HepG2 (cell line): Measurements from ENCODE around the gene MST1R. TPM values are rescaled to one million over a fixed set of nuclear protein-coding genes. Genes with fewer than 3 reads are reported as not detected.

Experiments
- ATAC-seq: fragments of 200-7000 bp; cut with Tn5 transposase; 3 replicates; pipeline ENCODE4 v1.9.1; 2020; ENCODE audit warnings: mild to moderate bottlenecking, moderate library complexity
- BruUV-seq: library from RNA; stranded (reverse); fragments of 400-500 nt; replicated peaks from 2 replicates; lab custom pipeline; 2021; lab: Mats Ljungman, UMichigan
- CTCF ChIA-PET: fragments of 300-600 bp; formaldehyde crosslinking; extraction: SDS; loops from one replicate; lab custom pipeline; 2021; ENCODE audit warnings: low total read pairs, inconsistent platforms, low intra/inter-chr PET ratio; lab: Yijun Ruan, JAX
- POLR2A ChIA-PET: fragments of 350-600 bp; sonication (Branson Sonifier 250); formaldehyde crosslinking; loops from one replicate; lab custom pipeline; 2020; ENCODE audit warnings: antibody characterized with exemption, inconsistent platforms; lab: Yijun Ruan, JAX
- DNase-seq: peaks from one replicate; pipeline ENCODE4 v3.0.0-alpha.2; 2015; ENCODE audit warnings: low spot score
- FAIRE-seq: peaks from 3 replicates; lab custom pipeline; 2011; peaks lifted over from hg19 to GRCh38; lab: Jason Lieb, UNC
- H2AFZ ChIP-seq: one replicate; pipeline ENCODE4 v1.6.1; 2011; ENCODE audit warnings: low read length, inconsistent platforms
- H3K27ac ChIP-seq: fragments of 300-600 bp; 3 replicates; pipeline ENCODE4 v1.8.0; 2011; ENCODE audit warnings: mixed run types, mild to moderate bottlenecking, mixed read lengths, low read length, inconsistent platforms; ENCODE audit not compliant: insufficient read depth; ENCODE audit errors: extremely low read length
- H3K27me3 ChIP-seq, 2 experiments: fragments of 200-600 bp in 1 of 2; 2 replicates in 1 of 2; 3 replicates in 1 of 2; pipeline versions ENCODE4 v1.6.0 to v1.8.0; 2011; ENCODE audit warnings: low read length in 2 of 2, mild to moderate bottlenecking in 2 of 2, moderate library complexity in 2 of 2, inconsistent platforms in 1 of 2; ENCODE audit not compliant: insufficient read depth in 2 of 2, control insufficient read depth in 1 of 2
- H3K36me3 ChIP-seq, 2 experiments: fragments of 200-600 bp in 1 of 2; replicated peaks in 1 of 2; 2 replicates in 1 of 2; 3 replicates in 1 of 2; pipeline versions ENCODE4 v1.5.1 to v1.8.0; 2011; ENCODE audit warnings: low read length in 2 of 2, inconsistent platforms in 1 of 2; ENCODE audit not compliant: insufficient read depth in 2 of 2, control insufficient read depth in 1 of 2
- H3K4me1 ChIP-seq: 2 replicates; pipeline ENCODE4 v1.5.1; 2012; ENCODE audit warnings: low read length, inconsistent platforms; ENCODE audit not compliant: insufficient read depth
- H3K4me2 ChIP-seq: 2 replicates; pipeline ENCODE4 v1.6.0; 2011; ENCODE audit warnings: low read depth, low read length, inconsistent platforms
- H3K4me3 ChIP-seq, 3 experiments: fragments of 200-600 bp in 1 of 3; sonication (generic), shearing (Covaris generic) in 1 of 3; replicated peaks in 1 of 3; 2 replicates each; pipeline ENCODE4 v1.5.1; 2011 to 2016; ENCODE audit warnings: low read length in 3 of 3, inconsistent platforms in 2 of 3, low read depth in 2 of 3, mild to moderate bottlenecking in 2 of 3, control low read depth in 1 of 3, mixed read lengths in 1 of 3; ENCODE audit not compliant: insufficient read depth in 1 of 3
- H3K79me2 ChIP-seq: one replicate; pipeline ENCODE4 v1.6.1; 2011; ENCODE audit warnings: low read length, inconsistent platforms; ENCODE audit not compliant: insufficient read depth
- H3K9ac ChIP-seq: 2 replicates; pipeline ENCODE4 v1.6.0; 2011; ENCODE audit warnings: mild to moderate bottlenecking, low read depth, low read length, inconsistent platforms; ENCODE audit not compliant: insufficient read depth
- H3K9me3 ChIP-seq: 2 replicates; pipeline ENCODE4 v1.5.1; 2012; ENCODE audit warnings: mild to moderate bottlenecking, low read length
- H4K20me1 ChIP-seq: 2 replicates; pipeline ENCODE4 v1.6.0; 2011; ENCODE audit warnings: inconsistent platforms, mild to moderate bottlenecking, low read length, moderate library complexity; ENCODE audit not compliant: insufficient read depth
- KMT2A ChIP-seq: sonication (generic); formaldehyde crosslinking; IDR thresholded peaks from 2 replicates; pipeline ENCODE4 v1.4.0; 2020; ENCODE audit warnings: missing genetic modification reagents
- ZFX ChIP-seq: sonication (generic); formaldehyde crosslinking; IDR thresholded peaks from 2 replicates; pipeline ENCODE4 v1.4.0; 2020; ENCODE audit warnings: mild to moderate bottlenecking, low read depth, missing genetic modification reagents, moderate library complexity
- ZNF263 ChIP-seq: sonication (generic); formaldehyde crosslinking; IDR thresholded peaks from 2 replicates; pipeline ENCODE4 v1.4.0; 2020; ENCODE audit warnings: missing genetic modification reagents
- ZNF558 ChIP-seq: sonication (generic); formaldehyde crosslinking; IDR thresholded peaks from 2 replicates; pipeline ENCODE4 v1.9.0; 2022; ENCODE audit warnings: mild to moderate bottlenecking, missing genetic modification reagents, borderline replicate concordance
- ZNF570 ChIP-seq: sonication (generic); formaldehyde crosslinking; IDR thresholded peaks from 2 replicates; pipeline ENCODE4 v1.4.0; 2020; ENCODE audit warnings: mild to moderate bottlenecking, missing genetic modification reagents, borderline replicate concordance
- ZNF607 ChIP-seq: sonication (generic); formaldehyde crosslinking; IDR thresholded peaks from 2 replicates; pipeline ENCODE4 v1.5.1; 2020; ENCODE audit warnings: missing genetic modification reagents, mild to moderate bottlenecking, borderline replicate concordance
- ZNF672 ChIP-seq: sonication (generic); formaldehyde crosslinking; IDR thresholded peaks from 2 replicates; pipeline ENCODE4 v1.8.1; 2022; ENCODE audit warnings: missing genetic modification reagents
- ZNF766 ChIP-seq: sonication (generic); formaldehyde crosslinking; IDR thresholded peaks from 2 replicates; pipeline ENCODE4 v1.5.0; 2020; ENCODE audit warnings: missing genetic modification reagents, borderline replicate concordance
- WGBS: methylation state at CpG from one replicate; pipeline ENCODE4 v1.1.6; 2017; ENCODE audit warnings: low lambda C conversion rate; 5-methylcytosine and 5-hydroxymethylcytosine counted together
- in situ Hi-C: cut with HindIII; loops from 2 replicates; pipeline ENCODE4 v1.10.0; 2017; ENCODE audit warnings: low pct_unique_long_range_greater_than_20kb; ENCODE audit not compliant: extremely low pct_ligation_motif_present
- intact Hi-C: fragments of 100-400 bp; cut with micrococcal nuclease; formaldehyde crosslinking; loops from one replicate; pipeline ENCODE4 v1.10.0; 2022; ENCODE audit not compliant: unreplicated experiment
- polyA plus RNA-seq, 8 experiments: library from polyadenylated mRNA; depleted of rRNA in 3 of 8; stranded (reverse) in 7 of 8; unstranded in 1 of 8; fragments of >200 nt; fragmentation: Illumina TruSeq in 4 of 8; extraction: Trizol in 4 of 8; gene quantifications; 2 replicates each; pipeline versions ENCODE4 v1.2.1 to v1.2.3, GENCODE V29; 2011 to 2016; ENCODE audit warnings: low read depth in 4 of 8, missing spikeins in 1 of 8, mixed read lengths in 1 of 8; ENCODE audit not compliant: insufficient read depth in 1 of 8
- total RNA-seq, 5 experiments: library from RNA; depleted of rRNA; stranded (reverse); fragments of >200 nt; fragmentation: Illumina TruSeq; extraction: Trizol; gene quantifications; 2 replicates each; pipeline ENCODE4 v1.2.3, GENCODE V29; 2016; ENCODE audit warnings: low read depth in 1 of 5

The MST1R gene
- total and polyA plus RNA-seq, 2 of the 13 experiments (the other 11 are each of a cell fraction or from before 2014, with no cell fraction given): 0.11 to 0.77 TPM

GRCh38 chr3:49877716-49878115 lies 26.0 kb downstream of the MST1R start:
- Histone ChIP-seq H3K27me3 (no peaks in the 10 kb centered on the region; a peak in 1 of 5 replicates), H3K27ac (no peak overlapping the region), H3K9me3 (no peaks in the 10 kb centered on the region), H3K9ac (no peak overlapping the region), H3K36me3 (no peaks in the 10 kb centered on the region), H3K79me2 (no peaks in the 10 kb centered on the region), H4K20me1 (no peaks in the 10 kb centered on the region), H3K4me2 (no peak overlapping the region), H3K4me1 (peaks cover 58% of the 10 kb centered on the region), H3K4me3 (no peak overlapping the region), H2AFZ (no peak overlapping the region)
- no peak for TF ChIP-seq ZNF607
- no peak for TF ChIP-seq ZNF672
- ChIA-PET CTCF (no interaction called here), POLR2A (no interaction called here)
- no CpG with 5 or more reads among the region's 2 CpGs for whole genome bisulfite sequencing
- in situ Hi-C loops: no loop called here
- no TSS peak for BruUV-seq
- ATAC-seq (no peak), FAIRE-seq (no peak), DNase-seq (no peak)
- intact Hi-C loops: no loop called here

GRCh38 chr3:49876567-49876966 lies 27.1 kb downstream of the MST1R start:
- Histone ChIP-seq H3K36me3 (no peaks in the 10 kb centered on the region), H3K9ac (no peak overlapping the region), H3K4me1 (peaks cover 58% of the 10 kb centered on the region), H4K20me1 (no peaks in the 10 kb centered on the region), H3K27ac (no peak overlapping the region), H3K4me3 (no peak overlapping the region), H2AFZ (no peak overlapping the region), H3K4me2 (no peak overlapping the region), H3K79me2 (no peaks in the 10 kb centered on the region), H3K9me3 (no peaks in the 10 kb centered on the region), H3K27me3 (peaks cover 0 to 5% of the 10 kb centered on the region in 2 experiments; a peak in 2 of 5 replicates)
- 30% methylated on average over 1 of the region's 5 CpGs for WGBS
- in situ Hi-C loops (no loop called here), intact Hi-C loops (no loop called here)
- TF ChIP-seq ZNF558 (CRISPR knock-in tag) (no peak), ZNF263 (CRISPR knock-in tag) (peak; percentile 69), KMT2A (CRISPR knock-in tag) (no peak), ZNF570 (CRISPR knock-in tag) (no peak), ZNF766 (no peak), ZFX (CRISPR knock-in tag) (no peak)
- ATAC-seq: no peak
- FAIRE-seq: no peak
- POLR2A ChIA-PET: no interaction called here
- CTCF ChIA-PET: no interaction called here
- no TSS peak for BruUV-seq
- no peak for DNase-seq
